GM12875 (cell line): ENCODE measurements around the gene CAPZA1.

Source experiments
- H3K4me3 ChIP-seq: one replicate; pipeline ENCODE4 v1.5.1; 2011; ENCODE audit warnings: low read depth, low read length, control low read depth
- CTCF ChIP-seq: IDR thresholded peaks from 2 replicates; pipeline ENCODE4 v1.5.1; 2011; ENCODE audit warnings: low read depth, mild to moderate bottlenecking, control low read depth, inconsistent platforms, low read length, moderate library complexity, borderline replicate concordance; ENCODE audit not compliant: insufficient read depth

CAPZA1 gene

GRCh38 chr1:112589766-112590165 is 29.9 kb upstream of the CAPZA1 start:
- TF ChIP-seq CTCF: no peak
- H3K4me3 ChIP-seq: no peak overlapping the region

GRCh38 chr1:112594208-112594876 is 25.3 kb upstream of the CAPZA1 start:
- no peak for TF ChIP-seq CTCF
- no peak overlapping the region for H3K4me3 ChIP-seq

- no peak for TF ChIP-seq CTCF
- H3K4me3 ChIP-seq: no peak overlapping the region
These were observed 20.2 kb upstream of the CAPZA1 start for GRCh38 chr1:112599477-112599876.

GRCh38 chr1:112603012-112603411 is 16.6 kb upstream of the CAPZA1 start:
- H3K4me3 ChIP-seq: no peak overlapping the region
- TF ChIP-seq CTCF: no peak

GRCh38 chr1:112603541-112603940 is 16.1 kb upstream of the CAPZA1 start:
- no peak overlapping the region for H3K4me3 ChIP-seq
- TF ChIP-seq CTCF: no peak

- H3K4me3 ChIP-seq: no peak overlapping the region
- TF ChIP-seq CTCF: no peak
These were observed 13.9 kb upstream of the CAPZA1 start for GRCh38 chr1:112605633-112606327.

- H3K4me3 ChIP-seq: no peak overlapping the region
- TF ChIP-seq CTCF: peak; percentile 43; the same call in 1 of the 2 replicates
These were observed 5.1 kb upstream of the CAPZA1 start for GRCh38 chr1:112614460-112615065.
